HG03159 (cell line): ENCODE data around the gene ZNF710.
A peak's percentile ranks its signal among the peaks of the same experiment; 100 is the strongest.
"Not testable (repeated sequence)": the region's sequence is repeated elsewhere in the genome, so short reads cannot be mapped to it uniquely, and the experiment has no call there.

Experiments
- ATAC-seq: cut with Tn5 transposase; IDR thresholded peaks from one replicate; pipeline ENCODE4 v1.9.1; 2021; ENCODE audit warnings: mild to moderate bottlenecking, moderate library complexity; ENCODE audit not compliant: unreplicated experiment

Gene ZNF710, protein sequence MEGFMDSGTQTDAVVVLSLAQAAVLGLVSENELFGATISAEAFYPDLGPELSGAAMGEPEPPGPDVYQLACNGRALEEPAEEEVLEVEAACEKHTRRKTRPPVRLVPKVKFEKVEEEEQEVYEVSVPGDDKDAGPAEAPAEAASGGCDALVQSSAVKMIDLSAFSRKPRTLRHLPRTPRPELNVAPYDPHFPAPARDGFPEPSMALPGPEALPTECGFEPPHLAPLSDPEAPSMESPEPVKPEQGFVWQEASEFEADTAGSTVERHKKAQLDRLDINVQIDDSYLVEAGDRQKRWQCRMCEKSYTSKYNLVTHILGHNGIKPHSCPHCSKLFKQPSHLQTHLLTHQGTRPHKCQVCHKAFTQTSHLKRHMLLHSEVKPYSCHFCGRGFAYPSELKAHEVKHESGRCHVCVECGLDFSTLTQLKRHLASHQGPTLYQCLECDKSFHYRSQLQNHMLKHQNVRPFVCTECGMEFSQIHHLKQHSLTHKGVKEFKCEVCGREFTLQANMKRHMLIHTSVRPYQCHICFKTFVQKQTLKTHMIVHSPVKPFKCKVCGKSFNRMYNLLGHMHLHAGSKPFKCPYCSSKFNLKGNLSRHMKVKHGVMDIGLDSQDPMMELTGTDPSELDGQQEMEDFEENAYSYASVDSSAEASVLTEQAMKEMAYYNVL

DNA sequence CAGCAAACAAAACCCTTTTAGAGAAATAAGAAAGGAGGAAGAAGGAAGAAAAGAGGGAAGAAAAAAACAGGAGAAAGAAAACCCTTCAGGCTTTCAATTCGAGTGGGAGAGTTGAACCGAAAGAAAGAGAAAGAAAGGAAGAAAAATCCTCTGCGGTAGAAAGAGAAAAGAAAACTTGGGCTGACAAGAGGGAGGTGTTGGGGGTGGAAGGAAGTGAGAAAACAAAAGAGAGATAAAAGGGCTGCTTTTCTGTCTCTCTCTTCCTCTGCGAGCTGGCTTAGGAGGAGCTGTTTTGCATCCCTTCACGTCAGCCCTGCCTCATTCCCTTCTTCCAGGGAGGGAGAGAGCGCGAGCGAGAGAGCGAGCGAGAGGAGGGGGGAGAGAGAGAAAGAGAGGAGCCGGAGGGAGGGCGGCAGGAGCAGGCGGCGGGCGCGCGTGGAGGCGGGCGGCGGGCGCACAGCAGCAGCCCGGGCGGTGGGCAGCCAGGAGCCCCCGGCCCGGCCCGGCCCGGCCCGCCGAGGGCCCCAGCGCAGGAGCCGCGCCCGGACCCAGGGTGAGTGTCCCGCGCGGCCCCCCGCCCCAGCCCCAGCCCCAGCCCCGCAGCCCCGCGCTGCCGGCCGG is at the start of gene ZNF710:
Gene ZNF710 (plus strand): TSS at position 263 of the 621 bp plus-strand sequence. CDS start 65,814 bp downstream, outside the sequence.
- ATAC-seq: no peak

DNA sequence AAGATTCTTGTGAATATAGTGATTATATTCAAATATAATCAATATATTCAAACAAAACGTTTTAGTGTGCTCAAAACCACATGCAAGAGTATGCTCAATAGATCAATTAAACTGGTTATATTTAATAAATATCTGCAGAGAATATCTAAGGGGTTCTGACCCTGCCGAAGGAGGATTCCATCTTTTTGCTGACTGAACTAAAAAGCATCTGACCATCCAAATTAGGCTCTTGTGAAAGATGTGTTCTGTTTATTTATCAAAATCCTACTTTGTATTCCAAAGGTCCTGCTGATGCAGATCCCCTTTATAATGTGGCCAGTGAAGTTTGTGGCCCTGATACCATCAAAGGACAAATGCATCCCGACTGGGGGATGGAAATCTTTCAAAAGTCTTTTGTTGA is 46.6 kb upstream of the ZNF710 start:
- no peak for ATAC-seq

DNA sequence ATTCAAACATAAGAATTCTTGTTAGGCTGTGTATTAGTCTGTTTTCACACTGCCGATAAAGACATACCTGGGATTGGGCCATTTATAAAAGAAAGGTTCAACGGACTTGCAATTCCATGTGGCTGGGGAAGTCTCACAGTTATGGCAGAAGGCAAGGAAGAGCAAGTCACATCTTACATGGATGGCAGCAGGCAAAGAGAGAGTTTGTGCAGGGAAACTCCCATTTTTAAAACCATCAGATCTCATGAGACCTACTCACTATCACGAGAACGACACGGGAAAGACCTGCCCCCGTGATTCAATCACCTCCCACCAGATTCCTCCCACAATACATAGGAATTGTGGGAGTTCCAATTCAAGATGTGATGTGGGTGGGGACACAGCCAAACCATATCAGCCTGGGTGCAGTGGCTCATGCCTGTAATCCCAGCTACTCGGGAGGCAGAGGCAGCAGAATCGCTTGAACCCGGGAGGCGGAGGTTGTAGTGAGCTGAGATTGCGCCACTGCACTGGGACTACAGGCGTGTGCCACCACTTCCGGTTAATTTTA is 45.6 kb upstream of the ZNF710 start:
- ATAC-seq: not testable (repeated sequence)

DNA sequence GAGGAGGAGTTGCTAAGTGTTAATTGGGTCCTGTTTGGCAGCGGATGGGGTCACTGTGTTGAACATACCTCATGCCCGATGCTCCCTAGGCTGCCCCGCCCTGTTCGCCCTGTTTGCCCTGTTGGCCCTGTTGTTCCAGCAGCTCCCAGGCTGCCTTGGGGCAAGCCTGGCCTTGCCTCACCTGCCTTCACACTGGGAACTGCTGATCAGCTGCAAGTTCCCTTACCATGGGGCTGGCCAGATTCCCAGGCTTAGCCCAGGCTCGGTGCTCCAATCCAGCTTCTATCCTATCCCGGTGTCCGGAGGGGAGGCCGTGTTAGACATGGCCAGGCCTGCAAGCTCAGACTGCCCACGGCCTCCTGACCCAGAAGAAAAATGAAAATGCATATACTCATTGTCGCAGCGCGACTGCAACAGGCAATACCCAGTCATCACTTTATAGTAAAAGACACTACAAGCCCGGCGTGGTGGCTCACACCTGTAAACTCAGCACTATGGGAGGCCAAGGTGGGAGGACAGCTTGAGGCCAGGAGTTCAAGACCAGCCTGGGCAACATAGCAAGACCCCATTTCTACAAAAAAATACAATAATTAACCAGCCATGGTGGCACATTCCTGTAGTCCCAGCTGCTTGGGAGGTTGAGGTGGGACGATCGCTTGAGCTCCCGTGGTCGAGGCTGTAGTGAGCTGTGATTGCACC is 42.9 kb upstream of the ZNF710 start:
- ATAC-seq: no peak

DNA sequence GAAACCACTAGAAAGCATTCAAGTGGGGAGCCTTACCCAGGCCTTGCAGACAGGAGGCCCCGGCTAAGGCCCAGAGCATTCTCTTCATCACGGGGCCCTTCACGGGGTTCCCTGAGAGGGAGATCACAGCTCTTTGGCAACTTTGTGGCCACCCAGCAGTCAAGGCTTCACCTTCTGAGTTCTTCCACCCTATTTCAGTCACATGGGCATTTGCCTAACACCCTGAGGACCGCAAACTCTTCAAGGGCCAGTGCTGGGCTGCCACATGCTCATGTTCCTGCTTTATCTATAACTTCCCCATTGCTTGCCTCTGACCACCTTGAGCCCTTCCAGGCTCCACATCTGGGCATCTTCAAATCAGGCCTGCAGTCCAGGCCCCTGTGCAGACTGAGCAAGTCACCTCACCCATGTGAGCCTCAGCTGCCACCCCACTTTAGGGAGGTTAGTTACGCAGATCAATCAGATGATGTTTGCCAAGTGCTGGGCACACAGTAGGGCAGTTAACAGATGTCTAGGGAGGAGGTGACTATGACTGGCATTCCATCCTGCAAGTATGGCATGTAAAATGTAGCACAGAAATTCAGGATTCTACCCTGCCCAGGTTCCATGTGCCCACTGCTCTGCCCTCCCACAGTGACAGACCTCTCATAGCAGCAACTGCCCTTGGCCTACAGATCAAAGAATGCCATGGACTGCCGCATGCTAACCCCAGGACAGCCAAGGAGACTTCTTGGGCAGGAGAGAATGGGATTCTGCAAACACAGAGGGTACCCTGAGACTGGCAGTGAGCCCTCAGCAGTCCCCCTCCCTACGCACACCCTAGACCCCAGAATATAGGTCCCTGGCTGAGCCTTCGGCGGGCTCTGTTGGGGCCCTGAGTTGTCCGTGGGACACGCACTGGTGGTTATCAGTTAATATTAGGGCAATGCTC is 37.6 kb upstream of the ZNF710 start:
- ATAC-seq: no peak

DNA sequence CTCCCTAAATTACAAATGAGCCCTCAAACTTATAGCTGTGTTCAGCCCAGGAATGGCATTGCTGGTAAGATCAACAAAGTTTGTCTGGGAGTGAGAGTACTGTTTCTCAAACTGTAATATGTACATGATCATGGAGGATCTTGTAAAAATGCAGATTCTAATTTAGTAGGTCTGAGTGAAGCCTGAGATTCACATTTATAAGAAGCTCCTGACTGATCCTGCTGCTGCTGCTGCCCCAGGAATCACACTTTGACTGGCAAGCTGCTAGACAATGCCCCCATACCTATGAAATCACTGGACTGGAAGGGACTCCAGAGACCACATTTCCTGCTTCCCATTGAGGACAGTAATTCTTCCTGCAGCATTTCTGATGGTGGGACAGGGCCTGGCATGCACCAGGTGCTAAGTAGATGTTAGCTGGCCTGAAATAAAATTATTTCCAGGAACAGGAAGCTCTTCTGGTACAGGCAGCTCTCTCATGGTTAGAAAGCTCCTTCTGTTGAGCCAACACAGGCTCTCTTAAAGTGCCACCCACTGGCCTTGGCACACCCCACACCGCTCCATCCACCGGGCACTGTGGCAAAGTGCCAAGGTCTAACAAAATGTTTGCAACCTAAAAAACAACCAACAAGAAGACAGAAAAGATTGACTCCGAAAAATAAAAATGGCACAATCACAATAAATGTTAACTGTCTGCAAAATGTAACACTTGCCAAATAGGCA is 36.7 kb upstream of the ZNF710 start:
- no peak for ATAC-seq

DNA sequence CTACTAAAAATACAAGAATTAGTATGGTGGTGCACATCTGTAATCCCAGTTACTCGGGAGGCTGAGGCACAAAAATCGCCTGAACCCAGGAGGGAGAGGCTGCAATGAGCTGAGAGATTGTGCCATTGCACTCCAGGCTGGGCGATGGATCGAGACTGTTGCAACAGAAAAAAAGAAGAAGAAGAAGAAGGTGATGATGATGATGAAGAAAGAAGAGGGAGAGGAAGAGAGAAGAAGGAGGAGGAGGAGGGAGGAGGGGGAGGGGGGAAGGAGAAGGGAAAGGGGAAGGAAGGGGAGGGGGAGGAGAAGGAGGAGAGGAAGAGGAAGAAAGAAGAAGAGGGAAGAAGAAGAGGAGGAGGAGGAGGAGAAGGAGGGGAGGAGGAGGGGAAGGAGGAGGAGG is 33.2 kb upstream of the ZNF710 start:
- no peak for ATAC-seq

DNA sequence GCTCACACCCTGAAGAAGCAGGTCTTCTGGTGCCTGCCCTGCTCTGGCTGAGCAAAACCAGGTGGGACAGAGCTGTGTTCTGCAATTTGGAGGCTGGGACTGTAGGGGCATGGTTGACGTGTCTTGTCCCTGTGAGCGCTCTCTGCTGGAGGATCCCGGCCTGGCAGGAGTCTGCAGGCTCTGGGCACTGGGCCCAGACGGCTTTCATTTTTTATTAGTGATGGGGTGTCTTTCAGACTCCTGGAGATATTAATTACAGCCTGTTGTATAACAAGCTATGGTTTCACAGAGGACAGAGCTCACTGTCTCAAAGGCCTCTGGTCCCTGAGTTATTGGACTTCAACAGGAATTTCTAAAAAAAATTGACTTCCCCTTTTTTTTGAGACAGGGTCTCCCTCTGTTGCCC is 29.5 kb upstream of the ZNF710 start:
- peak; percentile 93 for ATAC-seq

DNA sequence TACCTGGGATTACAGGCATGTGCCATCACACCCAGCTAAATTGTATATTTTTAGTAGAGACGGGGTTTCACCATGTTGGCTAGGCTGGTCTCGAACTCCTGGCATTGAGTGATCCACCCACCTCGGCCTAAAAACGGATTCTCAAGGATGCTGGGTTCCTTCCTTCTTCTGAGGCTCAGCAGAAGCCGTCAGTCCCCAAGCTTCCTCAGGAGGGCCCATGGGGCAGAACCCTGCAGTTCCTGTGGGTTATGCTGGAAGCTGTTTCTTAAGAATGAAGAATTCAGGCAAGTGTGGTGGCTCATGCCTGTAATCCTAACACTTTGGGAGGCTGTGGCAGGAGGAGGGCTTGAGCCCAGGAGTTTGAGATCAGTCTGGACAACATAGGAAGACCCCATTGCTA is 29.0 kb upstream of the ZNF710 start:
- ATAC-seq: no peak

DNA sequence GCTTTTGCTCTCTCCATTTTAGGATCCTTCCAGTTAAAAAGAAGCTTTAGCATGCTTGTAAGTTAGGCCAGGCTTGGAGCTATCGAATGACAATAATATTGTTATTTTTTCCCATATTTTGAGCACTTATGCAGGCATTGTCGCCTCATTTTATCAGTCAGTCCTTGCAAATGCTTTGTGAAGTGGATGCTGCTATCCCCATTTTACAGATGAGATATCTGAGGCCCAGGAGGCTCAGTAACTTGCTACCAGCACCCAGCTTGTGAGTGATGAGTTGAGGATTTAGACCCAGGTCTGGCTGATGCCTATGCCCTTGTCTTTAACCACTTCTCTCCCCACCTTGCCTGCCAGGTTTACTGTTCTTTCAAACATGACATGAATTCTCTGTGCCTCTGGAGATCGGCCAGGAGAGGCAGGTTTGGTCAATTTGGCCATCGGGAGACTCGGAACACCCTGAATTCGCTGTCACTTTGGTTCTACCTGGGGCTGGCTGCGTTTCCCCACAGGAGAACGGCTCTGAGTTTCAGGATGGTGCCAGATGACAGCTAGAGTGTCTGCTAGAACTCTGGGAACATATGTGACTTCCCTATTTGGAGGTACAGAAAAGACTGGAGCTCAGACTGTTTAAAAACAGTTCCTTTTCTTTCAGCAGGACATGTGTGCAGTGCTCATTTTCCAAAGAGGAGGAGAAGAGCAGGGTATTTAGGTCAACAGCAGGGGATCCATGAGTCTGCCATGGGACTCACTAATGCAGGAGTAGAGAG is 25.5 kb upstream of the ZNF710 start:
- ATAC-seq: no peak

DNA sequence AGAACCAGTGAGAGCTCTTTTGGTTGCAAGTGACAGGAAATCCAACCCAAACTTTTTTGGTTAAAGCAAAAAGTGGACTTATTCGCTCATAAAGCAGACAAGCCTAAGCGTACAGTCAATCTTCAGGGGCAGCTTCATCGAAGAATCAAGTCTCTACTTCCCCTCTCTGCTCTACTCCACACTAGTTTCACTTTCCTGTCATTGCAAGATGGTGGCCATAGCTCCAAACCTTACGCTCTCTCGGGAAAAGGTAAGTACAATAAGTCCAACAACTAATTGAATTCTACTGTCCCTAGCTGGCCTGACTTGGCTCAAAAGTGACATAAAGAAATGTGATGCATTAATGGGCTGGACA is 24.9 kb upstream of the ZNF710 start:
- no peak for ATAC-seq

DNA sequence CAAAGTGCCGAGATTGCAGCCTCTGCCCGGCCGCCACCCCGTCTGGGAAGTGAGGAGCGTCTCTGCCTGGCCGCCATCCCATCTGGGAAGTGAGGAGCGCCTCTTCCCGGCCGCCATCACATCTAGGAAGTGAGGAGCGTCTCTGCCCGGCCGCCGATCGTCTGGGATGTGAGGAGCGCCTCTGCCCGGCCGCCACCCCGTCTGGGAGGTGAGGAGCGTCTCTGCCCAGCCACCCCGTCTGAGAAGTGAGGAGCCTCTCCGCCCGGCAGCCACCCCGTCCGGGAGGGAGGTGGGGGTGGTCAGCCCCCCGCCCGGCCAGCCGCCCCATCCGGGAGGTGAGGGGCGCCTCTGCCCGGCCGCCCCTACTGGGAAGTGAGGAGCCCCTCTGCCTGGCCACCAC is 23.3 kb upstream of the ZNF710 start:
- not testable (repeated sequence) for ATAC-seq

DNA sequence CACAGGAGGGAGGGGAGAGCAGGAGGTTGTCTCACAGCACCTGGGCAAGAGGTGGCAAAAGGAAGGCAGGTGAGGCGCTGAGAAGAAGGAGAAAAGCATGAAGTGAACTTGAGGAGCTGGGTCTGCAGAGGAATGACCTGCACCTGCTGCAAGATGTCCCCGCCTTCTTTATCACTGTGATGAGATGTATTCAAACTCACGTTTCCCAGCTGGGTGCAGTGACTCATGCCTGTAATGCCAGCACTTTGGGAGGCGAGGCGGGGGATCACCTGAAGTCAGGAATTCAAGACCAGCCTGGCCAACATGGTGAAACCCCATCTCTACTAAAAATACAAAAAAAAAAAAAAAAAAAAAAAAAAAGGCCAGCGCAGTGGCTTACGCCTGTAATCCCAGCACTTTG is 22.2 kb upstream of the ZNF710 start:
- no peak for ATAC-seq

DNA sequence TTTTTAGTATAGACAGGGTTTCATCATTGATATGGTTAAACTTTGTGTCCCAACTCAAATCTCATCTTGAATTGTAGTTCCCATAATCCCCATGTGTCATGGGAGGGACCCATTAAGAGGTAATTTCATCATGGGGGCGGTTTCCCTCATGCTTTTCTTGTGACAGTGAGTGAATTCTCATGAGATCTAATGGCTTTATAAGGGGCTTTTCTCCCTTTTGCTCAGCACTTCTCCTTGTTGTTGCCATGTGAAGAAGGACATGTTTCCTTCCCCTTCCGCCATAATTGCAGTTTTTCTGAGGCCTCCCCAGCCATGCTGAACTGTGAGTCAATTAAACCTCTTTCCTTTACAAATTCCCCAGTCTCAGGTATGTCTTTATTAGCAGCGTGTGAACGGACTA is 20.2 kb upstream of the ZNF710 start:
- ATAC-seq: no peak

DNA sequence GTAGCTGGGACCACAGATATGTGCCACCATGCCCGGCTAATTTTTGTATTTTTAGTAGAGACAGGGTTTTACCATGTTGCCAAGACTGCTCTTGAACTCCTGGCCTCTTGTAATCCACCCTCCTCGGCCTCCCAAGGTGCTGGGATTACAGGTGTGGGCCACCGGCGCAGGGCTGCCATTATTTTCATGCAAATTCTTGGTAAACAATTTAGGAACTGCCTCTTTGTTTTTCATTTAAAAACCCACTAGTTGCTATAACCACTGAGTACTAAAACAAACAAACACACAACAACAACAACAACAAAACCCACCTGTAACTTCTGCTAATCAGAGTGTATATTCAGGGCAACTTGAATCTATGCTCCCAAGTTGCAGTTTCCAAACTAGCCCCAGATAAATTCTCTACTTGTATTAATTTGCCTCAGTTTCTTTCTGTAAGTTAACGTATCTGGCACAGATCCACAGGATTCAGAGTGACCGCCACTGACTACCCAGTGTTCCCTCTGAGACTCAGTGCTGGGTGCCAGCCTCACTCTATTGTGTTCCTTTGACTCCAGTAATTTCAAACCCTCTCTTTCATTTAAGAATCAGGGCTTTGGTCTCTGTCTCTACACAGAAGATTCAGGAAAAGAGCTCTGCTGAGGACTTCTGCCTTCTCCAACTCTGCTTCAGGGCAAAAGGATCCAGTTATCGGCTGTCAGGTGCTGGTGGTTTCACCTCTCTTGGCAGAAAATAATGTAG is 18.6 kb upstream of the ZNF710 start:
- no peak for ATAC-seq

DNA sequence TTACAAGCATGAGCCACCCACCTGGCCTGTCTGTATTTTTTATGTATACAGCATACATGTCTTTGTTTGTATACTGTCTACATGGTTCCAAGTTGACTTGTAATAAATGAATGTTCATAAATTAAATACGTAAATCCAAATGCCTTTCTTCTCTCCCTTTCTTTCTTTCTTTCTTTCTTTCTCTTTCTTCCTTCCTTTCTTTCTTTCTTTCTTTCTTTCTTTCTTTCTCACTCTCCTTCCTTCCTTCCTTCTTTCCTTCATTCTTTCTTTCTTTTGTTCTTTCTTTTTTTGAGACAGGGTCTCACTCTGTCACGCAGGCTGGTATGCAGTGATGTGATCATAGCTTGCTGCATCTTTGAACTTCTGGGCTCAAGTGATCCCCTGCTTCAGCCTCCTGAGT is 17.1 kb upstream of the ZNF710 start:
- ATAC-seq: no peak

DNA sequence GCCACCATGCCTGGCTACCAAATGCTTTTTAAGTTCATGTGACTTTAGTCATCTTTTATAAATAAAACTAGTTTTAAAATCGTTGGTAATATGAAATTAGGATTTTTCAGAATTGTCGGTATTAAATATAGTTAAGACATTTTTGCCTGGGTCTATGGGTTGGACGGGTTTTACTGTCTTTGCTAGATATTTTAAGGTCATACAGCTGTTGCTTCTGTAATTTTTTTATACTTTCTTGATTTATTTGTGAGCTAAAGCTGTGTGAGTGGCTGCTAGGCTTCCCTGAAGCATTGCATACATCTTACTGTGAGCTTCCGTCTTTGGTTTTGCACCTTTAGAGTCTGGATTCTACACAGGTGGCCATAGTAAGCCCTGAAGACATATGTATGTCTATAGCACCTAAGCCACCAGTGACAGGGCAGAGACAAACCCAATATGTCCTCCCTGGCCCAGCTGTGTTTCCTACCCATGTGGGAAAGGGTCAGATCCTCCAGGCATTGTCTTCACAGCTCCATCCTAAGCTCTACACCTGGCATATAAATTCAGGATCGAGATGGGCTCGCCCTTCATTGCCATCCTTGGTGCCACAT is 16.6 kb upstream of the ZNF710 start:
- no peak for ATAC-seq

DNA sequence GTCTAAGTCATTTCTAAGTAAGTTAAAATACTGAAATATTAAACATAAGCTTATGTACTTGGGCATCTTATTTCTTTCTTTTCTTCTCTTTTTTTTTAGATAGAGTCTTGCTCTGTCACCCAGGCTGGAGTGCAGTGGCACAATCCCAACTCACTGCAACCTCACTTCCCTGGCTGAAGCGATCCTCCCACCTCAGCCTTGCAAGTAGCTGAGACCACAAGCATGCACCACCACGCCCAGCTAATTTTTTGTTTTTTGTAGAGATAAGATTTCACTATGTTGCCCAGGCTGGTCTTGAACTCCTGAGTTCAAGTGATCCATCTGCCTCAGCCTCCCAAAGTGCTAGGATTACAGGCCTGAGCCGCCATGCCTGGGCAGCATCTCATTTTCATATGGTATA is 16.0 kb upstream of the ZNF710 start:
- no peak for ATAC-seq
